GM21526 (cell line): ENCODE measurements around the gene PRR23C.
"Not testable (repeated sequence)": the region's sequence is repeated elsewhere in the genome, so short reads cannot be mapped to it uniquely, and the experiment has no call there.

Experiments
- ATAC-seq: cut with Tn5 transposase; IDR thresholded peaks from one replicate; pipeline ENCODE4 v1.9.1; 2021; ENCODE audit warnings: moderate library complexity; ENCODE audit not compliant: unreplicated experiment, low FRiP score

PRR23C gene

GRCh38 chr3:139044366-139045210, at the start of gene PRR23C:
TSS of gene PRR23C (minus strand) at chr3:139044892. CDS start at chr3:139044620, 272 bp downstream.
- ATAC-seq = no peak

- ATAC-seq = no peak
These were observed 49.1 kb upstream of the PRR23C start for GRCh38 chr3:139093840-139094239.

- ATAC-seq = no peak
These were observed 44.0 kb upstream of the PRR23C start for GRCh38 chr3:139088462-139089324.

- ATAC-seq = no peak
These were observed 42.9 kb upstream of the PRR23C start for GRCh38 chr3:139087621-139088020.

GRCh38 chr3:139084176-139084575, 39.5 kb upstream of the PRR23C start:
- no peak for ATAC-seq

GRCh38 chr3:139074565-139075115, 29.9 kb upstream of the PRR23C start:
- ATAC-seq = no peak

GRCh38 chr3:139062918-139063317, 18.2 kb upstream of the PRR23C start:
- no peak for ATAC-seq

GRCh38 chr3:139052802-139053600, 8.3 kb upstream of the PRR23C start:
- ATAC-seq = no peak

GRCh38 chr3:139043554-139044365, 932 bp downstream of the PRR23C start:
- no peak for ATAC-seq

GRCh38 chr3:139037478-139037877, 7.2 kb downstream of the PRR23C start:
- ATAC-seq = no peak

GRCh38 chr3:139032326-139033002, 12.2 kb downstream of the PRR23C start:
- no peak for ATAC-seq

GRCh38 chr3:139030576-139030975, 14.1 kb downstream of the PRR23C start:
- not testable (repeated sequence) for ATAC-seq

- ATAC-seq = no peak
These were observed 19.7 kb downstream of the PRR23C start for GRCh38 chr3:139024968-139025367.

- ATAC-seq = no peak
These were observed 23.8 kb downstream of the PRR23C start, which contains the start of gene PRR23B for GRCh38 chr3:139020868-139021234. TSS of gene PRR23B (minus strand) at chr3:139020926. CDS start at chr3:139020661, 265 bp downstream.

GRCh38 chr3:139020036-139020867, 24.4 kb downstream of the PRR23C start:
- no peak for ATAC-seq

- ATAC-seq = no peak
These were observed 28.2 kb downstream of the PRR23C start for GRCh38 chr3:139016430-139017048.

GRCh38 chr3:139006051-139006716, 38.5 kb downstream of the PRR23C start, which contains the start of gene PRR23A:
TSS of gene PRR23A (minus strand) at chr3:139006268. CDS start at chr3:139006268, 0 bp downstream.
- ATAC-seq = no peak
